Measurements from ENCODE around the gene ASIC2.

GRCh38 chr17:33086041-33086440 is 207.1 kb downstream of the ASIC2 start:
- TF ChIP-seq ZC3H10 (CRISPR knock-in tag; IDR thresholded peaks at IDR 0.05) (no peak), CREB5 (CRISPR knock-in tag; IDR thresholded peaks at IDR 0.05; ENCODE audit: low read depth) (no peak), POU6F1 (CRISPR knock-in tag; IDR thresholded peaks at IDR 0.05; ENCODE audit: borderline replicate concordance, low read depth) (no peak), PATZ1 (CRISPR knock-in tag; IDR thresholded peaks at IDR 0.05; ENCODE audit: borderline replicate concordance) (no peak)

Measured in SK-N-SH treated with all-trans-retinoic acid at 6 μM for 48 hours (cell line).